ENCODE results near the gene RRBP1.

- TF ChIP-seq CTCF (IDR thresholded peaks at IDR 0.05; ENCODE audit: low read depth, low read length, missing input control), result no peak
- TF ChIP-seq MAX (IDR thresholded peaks at IDR 0.05), result no peak
- TF ChIP-seq REST (IDR thresholded peaks at IDR 0.05), result no peak
- no peak for TF ChIP-seq TAF1 (conservative IDR thresholded peaks at IDR 0.05)
- no peak for TF ChIP-seq YY1 (IDR thresholded peaks at IDR 0.05)
- TF ChIP-seq JUND (IDR thresholded peaks at IDR 0.05), result no peak
- TF ChIP-seq GABPA (IDR thresholded peaks at IDR 0.05 in 1 of 2, conservative IDR thresholded peaks at IDR 0.05 in 1 of 2), result no peak
- TF ChIP-seq, protein P1, sequence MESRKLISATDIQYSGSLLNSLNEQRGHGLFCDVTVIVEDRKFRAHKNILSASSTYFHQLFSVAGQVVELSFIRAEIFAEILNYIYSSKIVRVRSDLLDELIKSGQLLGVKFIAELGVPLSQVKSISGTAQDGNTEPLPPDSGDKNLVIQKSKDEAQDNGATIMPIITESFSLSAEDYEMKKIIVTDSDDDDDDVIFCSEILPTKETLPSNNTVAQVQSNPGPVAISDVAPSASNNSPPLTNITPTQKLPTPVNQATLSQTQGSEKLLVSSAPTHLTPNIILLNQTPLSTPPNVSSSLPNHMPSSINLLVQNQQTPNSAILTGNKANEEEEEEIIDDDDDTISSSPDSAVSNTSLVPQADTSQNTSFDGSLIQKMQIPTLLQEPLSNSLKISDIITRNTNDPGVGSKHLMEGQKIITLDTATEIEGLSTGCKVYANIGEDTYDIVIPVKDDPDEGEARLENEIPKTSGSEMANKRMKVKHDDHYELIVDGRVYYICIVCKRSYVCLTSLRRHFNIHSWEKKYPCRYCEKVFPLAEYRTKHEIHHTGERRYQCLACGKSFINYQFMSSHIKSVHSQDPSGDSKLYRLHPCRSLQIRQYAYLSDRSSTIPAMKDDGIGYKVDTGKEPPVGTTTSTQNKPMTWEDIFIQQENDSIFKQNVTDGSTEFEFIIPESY (IDR thresholded peaks at IDR 0.05), result no peak
Observed at GRCh38 chr20:17618673-17619013, 63.4 kb downstream of the RRBP1 start.
